ENCODE results near the gene PDIA5. TPM values are rescaled to one million over a fixed set of nuclear protein-coding genes. Genes with fewer than 3 reads are reported as not detected.

The PDIA5 gene
- total RNA-seq, 1 experiment from 2014 or later = 24.3 TPM

DNA sequence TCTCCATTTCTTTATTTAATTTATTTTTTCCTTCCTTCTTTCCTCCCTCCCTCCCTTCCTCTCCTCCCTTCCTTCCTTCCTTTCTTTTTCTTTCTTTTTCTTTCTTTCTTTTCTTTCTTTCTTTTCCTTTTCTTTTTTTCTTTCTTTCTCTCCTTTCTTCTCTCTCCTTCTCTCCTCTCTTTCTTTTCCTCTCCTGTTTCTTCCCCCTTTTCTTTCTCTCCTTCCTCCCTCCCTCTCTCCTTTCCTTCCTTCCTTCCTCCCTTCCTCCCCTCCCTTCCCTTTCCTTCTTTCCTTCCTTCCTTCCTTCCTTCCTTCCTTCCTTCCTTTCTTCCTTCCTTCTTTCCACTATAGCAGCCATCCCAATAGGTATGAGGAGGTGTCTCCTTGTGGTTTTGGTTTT is 6.8 kb upstream of the PDIA5 start:
- no peak for DNase-seq
- H3K4me3 ChIP-seq = no peak overlapping the region
- no peaks in the 10 kb centered on the region for H3K36me3 ChIP-seq
- no peaks in the 10 kb centered on the region for H3K9me3 ChIP-seq
- no peaks in the 10 kb centered on the region for H3K27me3 ChIP-seq

GRCh38 chr3:123061856-123062255 is 5.0 kb upstream of the PDIA5 start:
- H3K9me3 ChIP-seq = no peaks in the 10 kb centered on the region
- no peaks in the 10 kb centered on the region for H3K36me3 ChIP-seq
- no peak overlapping the region for H3K4me3 ChIP-seq
- no peaks in the 10 kb centered on the region for H3K27me3 ChIP-seq
- DNase-seq = no peak

DNA sequence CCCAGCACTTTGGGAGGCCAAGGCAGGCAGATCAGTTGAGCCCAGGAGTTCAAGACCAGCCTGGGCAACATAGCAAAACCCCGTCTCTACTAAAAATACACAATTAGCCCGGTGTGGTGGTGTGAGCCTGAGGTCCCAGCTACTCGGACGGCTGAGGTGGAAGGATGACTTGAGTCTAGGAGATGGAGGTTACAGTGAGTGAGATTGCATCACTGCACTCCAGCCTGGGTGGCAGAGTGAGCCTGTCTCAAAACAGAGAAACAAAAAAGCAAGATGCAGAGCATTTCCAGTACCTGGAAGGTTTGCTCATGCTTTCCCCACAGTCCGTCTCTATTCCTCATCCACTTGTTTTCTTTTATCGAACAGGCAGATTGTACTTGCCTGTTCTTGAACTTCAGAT is 3.8 kb upstream of the PDIA5 start:
- H3K9me3 ChIP-seq = no peaks in the 10 kb centered on the region
- H3K27me3 ChIP-seq = no peaks in the 10 kb centered on the region
- no peaks in the 10 kb centered on the region; the same call in 1 of the 2 replicates for H3K36me3 ChIP-seq
- DNase-seq = no peak
- H3K4me3 ChIP-seq = no peak overlapping the region

- Histone ChIP-seq H3K9me3 (no peaks in the 10 kb centered on the region), H3K4me3 (no peak overlapping the region), H3K36me3 (peaks cover 3% of the 10 kb centered on the region; the same call in 1 of the 2 replicates), H3K27me3 (no peaks in the 10 kb centered on the region)
- DNase-seq = no peak
These were observed 2.3 kb upstream of the PDIA5 start for GRCh38 chr3:123064506-123064905.

- Histone ChIP-seq H3K9me3 (no peaks in the 10 kb centered on the region), H3K27me3 (no peaks in the 10 kb centered on the region)
- no peak for DNase-seq
These were observed 1.9 kb upstream of the PDIA5 start for GRCh38 chr3:123064914-123065313.

DNA sequence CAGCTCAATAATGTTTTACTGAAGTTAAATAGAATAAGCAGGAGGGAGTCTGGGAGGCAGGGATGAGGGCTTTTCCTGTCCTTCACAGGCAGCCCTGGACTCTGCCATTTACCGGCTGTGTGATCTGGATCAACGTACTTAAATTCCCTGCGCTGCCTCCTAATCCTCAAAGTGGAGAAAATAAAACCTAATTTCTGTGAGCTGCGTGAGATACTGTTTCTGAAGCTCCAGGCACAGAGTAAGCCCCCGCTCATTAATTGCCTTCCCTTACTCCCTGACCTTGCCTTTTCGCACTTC is 278 bp upstream of the PDIA5 start:
- no peak for DNase-seq
- H3K36me3 ChIP-seq = peaks cover 3% of the 10 kb centered on the region; the same call in 1 of the 2 replicates
- peak overlapping the region; percentile 93 for H3K4me3 ChIP-seq
- no peaks in the 10 kb centered on the region for H3K27me3 ChIP-seq
- no peaks in the 10 kb centered on the region for H3K9me3 ChIP-seq

More at GRCh38 chr3:123064914-123065313, 1.9 kb upstream of the PDIA5 start:
- H3K4me3 ChIP-seq = no peak overlapping the region
- peaks cover 3% of the 10 kb centered on the region; the same call in 1 of the 2 replicates for H3K36me3 ChIP-seq

GRCh38 chr3:123067689-123068600 is 1.1 kb downstream of the PDIA5 start:
- peaks cover 3% of the 10 kb centered on the region; the same call in 1 of the 2 replicates for H3K36me3 ChIP-seq
- no peaks in the 10 kb centered on the region for H3K9me3 ChIP-seq
- DNase-seq = peak; percentile 41
- no peaks in the 10 kb centered on the region for H3K27me3 ChIP-seq
- peak overlapping the region; percentile 93 for H3K4me3 ChIP-seq

DNA sequence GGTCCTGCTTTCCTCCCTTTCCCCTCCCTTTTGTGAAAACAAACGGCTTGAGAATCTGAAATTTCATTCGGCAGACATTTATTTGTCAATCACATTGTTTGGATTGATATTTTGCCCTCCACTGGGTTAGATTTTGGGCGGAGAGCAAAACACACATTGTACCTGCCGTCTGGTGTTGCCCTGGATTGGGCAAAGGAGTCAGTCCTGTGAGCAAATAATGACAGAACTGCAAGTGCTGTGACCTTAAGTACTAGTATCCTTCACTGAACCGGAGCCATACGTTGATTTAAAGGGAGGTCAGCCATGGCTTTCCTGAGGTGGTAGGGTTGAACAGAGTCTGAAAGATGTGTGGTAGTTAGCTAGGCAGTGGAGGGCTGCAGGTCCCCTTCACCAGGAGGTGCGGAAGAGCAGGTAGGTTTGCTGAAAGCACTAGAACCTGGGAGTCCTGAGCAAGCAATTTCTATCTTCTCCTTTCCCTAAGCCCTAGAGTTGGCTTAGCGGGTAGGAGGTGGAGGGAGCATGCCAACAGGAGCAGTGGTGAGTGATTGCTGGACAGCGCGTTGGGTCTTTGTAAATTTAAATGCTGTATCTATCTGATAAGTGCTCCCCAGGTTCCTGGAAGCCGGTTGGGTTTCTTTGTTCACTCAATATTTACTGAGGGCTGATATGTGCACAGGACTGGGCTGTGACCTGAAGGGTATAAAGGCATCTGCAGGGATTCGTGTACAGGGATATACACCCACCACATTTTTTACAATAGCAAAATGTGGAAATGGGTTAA is 2.0 kb downstream of the PDIA5 start:
- DNase-seq = no peak
- H3K27me3 ChIP-seq = no peaks in the 10 kb centered on the region
- H3K9me3 ChIP-seq = no peaks in the 10 kb centered on the region
- peaks cover 3% of the 10 kb centered on the region; the same call in 1 of the 2 replicates for H3K36me3 ChIP-seq
- H3K4me3 ChIP-seq = peak overlapping the region; percentile 93

GRCh38 chr3:123070510-123070909 is 3.7 kb downstream of the PDIA5 start:
- no peak for DNase-seq
- Histone ChIP-seq H3K9me3 (no peaks in the 10 kb centered on the region), H3K27me3 (no peaks in the 10 kb centered on the region), H3K4me3 (no peak overlapping the region), H3K36me3 (peaks cover 3% of the 10 kb centered on the region; the same call in 1 of the 2 replicates)

- Histone ChIP-seq H3K4me3 (no peak overlapping the region), H3K36me3 (peaks cover 3% of the 10 kb centered on the region; the same call in 1 of the 2 replicates), H3K27me3 (no peaks in the 10 kb centered on the region), H3K9me3 (no peaks in the 10 kb centered on the region)
- DNase-seq = no peak
These were observed 4.3 kb downstream of the PDIA5 start for GRCh38 chr3:123071146-123071545.

- no peak for DNase-seq
- Histone ChIP-seq H3K9me3 (no peaks in the 10 kb centered on the region), H3K36me3 (peaks cover 3% of the 10 kb centered on the region; the same call in 1 of the 2 replicates), H3K27me3 (no peaks in the 10 kb centered on the region), H3K4me3 (no peak overlapping the region)
These were observed 4.8 kb downstream of the PDIA5 start for GRCh38 chr3:123071581-123071980.

GRCh38 chr3:123072152-123072551 is 5.3 kb downstream of the PDIA5 start:
- no peak overlapping the region for H3K4me3 ChIP-seq
- H3K36me3 ChIP-seq = peaks cover 3% of the 10 kb centered on the region; the same call in 1 of the 2 replicates
- H3K27me3 ChIP-seq = no peaks in the 10 kb centered on the region
- peak; percentile 48 for DNase-seq
- no peaks in the 10 kb centered on the region for H3K9me3 ChIP-seq

GRCh38 chr3:123072564-123072963 is 5.7 kb downstream of the PDIA5 start:
- H3K27me3 ChIP-seq = no peaks in the 10 kb centered on the region
- no peak for DNase-seq
- 0 out of 2 replicates have a peak, but pooled peaks cover 3% of the 10 kb centered on the region for H3K36me3 ChIP-seq
- no peaks in the 10 kb centered on the region for H3K9me3 ChIP-seq
- H3K4me3 ChIP-seq = no peak overlapping the region

DNA sequence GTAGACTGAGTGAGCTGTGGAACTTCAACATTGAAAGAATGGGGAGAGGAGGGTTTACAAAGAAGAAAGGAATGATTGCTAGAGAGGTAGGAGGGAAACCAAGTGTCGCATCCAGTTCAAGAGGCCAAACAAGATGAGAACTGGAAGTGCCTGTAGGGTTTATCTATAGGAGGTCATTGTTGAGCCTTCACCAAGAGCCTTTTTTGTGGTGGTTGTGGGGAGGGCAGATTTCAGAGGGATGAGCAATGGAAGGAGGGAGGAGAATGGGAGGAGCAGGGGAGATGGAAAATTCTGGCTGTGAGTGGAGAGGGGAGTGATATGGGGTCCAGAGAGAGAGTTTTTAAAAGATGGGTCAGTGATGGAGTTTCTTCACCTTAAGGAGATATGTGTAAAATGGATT is 8.5 kb downstream of the PDIA5 start:
- Histone ChIP-seq H3K9me3 (no peaks in the 10 kb centered on the region), H3K36me3 (no peaks in the 10 kb centered on the region), H3K27me3 (no peaks in the 10 kb centered on the region), H3K4me3 (no peak overlapping the region)
- no peak for DNase-seq

- DNase-seq = no peak
- no peak overlapping the region for H3K4me3 ChIP-seq
These were observed 9.3 kb downstream of the PDIA5 start for GRCh38 chr3:123076112-123076495.

GRCh38 chr3:123076496-123077418 is 9.9 kb downstream of the PDIA5 start:
- Histone ChIP-seq H3K27me3 (no peaks in the 10 kb centered on the region), H3K4me3 (no peak overlapping the region), H3K9me3 (no peaks in the 10 kb centered on the region), H3K36me3 (peaks cover 3% of the 10 kb centered on the region; the same call in 1 of the 2 replicates)
- DNase-seq = peak; percentile 65

More at GRCh38 chr3:123076112-123076495, 9.3 kb downstream of the PDIA5 start:
- Histone ChIP-seq H3K9me3 (no peaks in the 10 kb centered on the region), H3K36me3 (no peaks in the 10 kb centered on the region), H3K27me3 (no peaks in the 10 kb centered on the region)

Measured in MG63 (cell line).